HEK293 (cell line): ENCODE data around the gene RHD.
A peak's percentile ranks its signal among the peaks of the same experiment; 100 is the strongest.

Experiments used
- FEZF1 ChIP-seq: fragments of 450-650 bp; formaldehyde crosslinking; IDR thresholded peaks from 2 replicates; pipeline ENCODE4 v1.5.1; 2016; ENCODE audit warnings: missing biosample characterization, missing genetic modification characterization
- KLF16 ChIP-seq: fragments of 450-650 bp; formaldehyde crosslinking; IDR thresholded peaks from 2 replicates; pipeline ENCODE4 v1.5.1; 2017; ENCODE audit warnings: missing biosample characterization, missing genetic modification characterization
- KLF17 ChIP-seq: fragments of 450-650 bp; formaldehyde crosslinking; IDR thresholded peaks from 2 replicates; pipeline ENCODE4 v1.5.1; 2016; ENCODE audit warnings: missing biosample characterization, missing genetic modification characterization
- PRDM1 ChIP-seq: fragments of 450-650 bp; formaldehyde crosslinking; IDR thresholded peaks from 2 replicates; pipeline ENCODE4; 2016; ENCODE audit warnings: missing biosample characterization, missing genetic modification characterization
- PRDM4 ChIP-seq: fragments of 450-650 bp; formaldehyde crosslinking; IDR thresholded peaks from 2 replicates; pipeline ENCODE4 v1.5.1; 2017; ENCODE audit warnings: missing biosample characterization, missing genetic modification characterization
- SCRT2 ChIP-seq: fragments of 450-650 bp; formaldehyde crosslinking; IDR thresholded peaks from 2 replicates; pipeline ENCODE4 v1.5.1; 2016; ENCODE audit warnings: missing biosample characterization, missing genetic modification characterization
- SP3 ChIP-seq: fragments of 450-650 bp; formaldehyde crosslinking; IDR thresholded peaks from 2 replicates; pipeline ENCODE4 v1.5.1; 2016; ENCODE audit warnings: missing biosample characterization, missing genetic modification characterization
- SP7 ChIP-seq: fragments of 450-650 bp; formaldehyde crosslinking; IDR thresholded peaks from 2 replicates; pipeline ENCODE4 v1.5.1; 2016; ENCODE audit warnings: missing biosample characterization, missing genetic modification characterization
- TCF7L2 ChIP-seq: IDR thresholded peaks from 2 replicates; pipeline ENCODE4 v1.6.1; 2011; ENCODE audit warnings: low read depth, mild to moderate bottlenecking, inconsistent platforms, low read length, moderate library complexity, borderline replicate concordance
- YY2 ChIP-seq: fragments of 450-650 bp; formaldehyde crosslinking; IDR thresholded peaks from 2 replicates; pipeline ENCODE4 v1.5.1; 2016; ENCODE audit warnings: missing biosample characterization, missing genetic modification characterization
- ZBTB1 ChIP-seq: fragments of 450-650 bp; formaldehyde crosslinking; IDR thresholded peaks from 2 replicates; pipeline ENCODE4 v1.5.1; 2016; ENCODE audit warnings: missing biosample characterization, missing genetic modification characterization
- ZBTB11 ChIP-seq: fragments of 450-650 bp; formaldehyde crosslinking; conservative IDR thresholded peaks from 2 replicates; pipeline ENCODE4 v1.5.1; 2016; ENCODE audit warnings: low read depth, missing biosample characterization, missing genetic modification characterization
- ZBTB48 ChIP-seq: fragments of 450-650 bp; formaldehyde crosslinking; IDR thresholded peaks from 2 replicates; pipeline ENCODE4 v1.5.1; 2016; ENCODE audit warnings: missing biosample characterization, missing genetic modification characterization
- ZNF132 ChIP-seq: fragments of 450-650 bp; formaldehyde crosslinking; IDR thresholded peaks from 2 replicates; pipeline ENCODE4 v1.5.1; 2017; ENCODE audit warnings: missing biosample characterization, missing genetic modification characterization, borderline replicate concordance
- ZNF18 ChIP-seq: fragments of 450-650 bp; formaldehyde crosslinking; IDR thresholded peaks from 2 replicates; pipeline ENCODE4 v1.5.1; 2016; ENCODE audit warnings: missing biosample characterization, missing genetic modification characterization
- ZNF184 ChIP-seq: fragments of 450-650 bp; IDR thresholded peaks from 2 replicates; pipeline ENCODE4 v1.5.1; 2018; ENCODE audit warnings: missing biosample characterization, mild to moderate bottlenecking, missing genetic modification characterization
- ZNF19 ChIP-seq: fragments of 450-650 bp; formaldehyde crosslinking; IDR thresholded peaks from 2 replicates; pipeline ENCODE4; 2016; ENCODE audit warnings: missing biosample characterization, missing genetic modification characterization, low read depth
- ZNF2 ChIP-seq: fragments of 450-650 bp; formaldehyde crosslinking; IDR thresholded peaks from 2 replicates; pipeline ENCODE4 v1.5.1; 2016; ENCODE audit warnings: missing biosample characterization, missing genetic modification characterization
- ZNF211 ChIP-seq: fragments of 450-650 bp; formaldehyde crosslinking; IDR thresholded peaks from 2 replicates; pipeline ENCODE4 v1.5.1; 2016; ENCODE audit warnings: low read depth, missing biosample characterization, missing genetic modification characterization
- ZNF221 ChIP-seq: fragments of 450-650 bp; formaldehyde crosslinking; IDR thresholded peaks from 2 replicates; pipeline ENCODE4 v1.5.1; 2017; ENCODE audit warnings: missing biosample characterization, missing genetic modification characterization, borderline replicate concordance
- ZNF239 ChIP-seq: fragments of 450-650 bp; formaldehyde crosslinking; IDR thresholded peaks from 2 replicates; pipeline ENCODE4 v1.5.1; 2016; ENCODE audit warnings: missing biosample characterization, missing genetic modification characterization
- ZNF341 ChIP-seq: fragments of 450-650 bp; formaldehyde crosslinking; IDR thresholded peaks from 2 replicates; pipeline ENCODE4; 2016; ENCODE audit warnings: low read depth, missing biosample characterization, missing genetic modification characterization
- ZNF362 ChIP-seq: fragments of 450-650 bp; formaldehyde crosslinking; IDR thresholded peaks from 2 replicates; pipeline ENCODE4 v1.5.1; 2016; ENCODE audit warnings: missing biosample characterization, missing genetic modification characterization
- ZNF366 ChIP-seq: fragments of 450-650 bp; formaldehyde crosslinking; conservative IDR thresholded peaks from 2 replicates; pipeline ENCODE4 v1.5.1; 2016; ENCODE audit warnings: missing biosample characterization, missing genetic modification characterization
- ZNF391 ChIP-seq: fragments of 450-650 bp; formaldehyde crosslinking; IDR thresholded peaks from 2 replicates; pipeline ENCODE4 v1.5.1; 2016; ENCODE audit warnings: low read depth, missing biosample characterization, missing genetic modification characterization, borderline replicate concordance
- ZNF394 ChIP-seq: fragments of 450-650 bp; formaldehyde crosslinking; IDR thresholded peaks from 2 replicates; pipeline ENCODE4 v1.5.1; 2016; ENCODE audit warnings: missing biosample characterization, missing genetic modification characterization, mild to moderate bottlenecking, moderate library complexity, borderline replicate concordance
- ZNF510 ChIP-seq: fragments of 450-650 bp; formaldehyde crosslinking; IDR thresholded peaks from 2 replicates; pipeline ENCODE4 v1.5.1; 2018; ENCODE audit warnings: mild to moderate bottlenecking, missing genetic modification characterization, missing biosample characterization; ENCODE audit not compliant: insufficient replicate concordance
- ZNF600 ChIP-seq: fragments of 450-650 bp; formaldehyde crosslinking; IDR thresholded peaks from 2 replicates; pipeline ENCODE4 v1.5.1; 2016; ENCODE audit warnings: missing biosample characterization, missing genetic modification characterization
- ZNF610 ChIP-seq: fragments of 450-650 bp; formaldehyde crosslinking; IDR thresholded peaks from 2 replicates; pipeline ENCODE4 v1.5.1; 2016; ENCODE audit warnings: missing biosample characterization, missing genetic modification characterization, borderline replicate concordance
- ZNF670 ChIP-seq: fragments of 450-650 bp; formaldehyde crosslinking; IDR thresholded peaks from 2 replicates; pipeline ENCODE4 v1.5.1; 2016; ENCODE audit warnings: missing biosample characterization, missing genetic modification characterization, low read depth

RHD gene

GRCh38 chr1:25232027-25232865 lies 40.1 kb upstream of the RHD start, which contains the start of gene SYF2 (continued):
- TF ChIP-seq ZNF362 (tag by site-specific recombination) (no peak), TCF7L2 (no peak), ZNF19 (tag by site-specific recombination) (no peak), KLF17 (0 out of 2 replicates have a peak, but pooled peaks have one; percentile 23), ZNF239 (tag by site-specific recombination) (no peak), ZNF610 (no peak), ZBTB48 (tag by site-specific recombination) (no peak), ZNF184 (tag by site-specific recombination) (no peak), ZNF670 (no peak), ZNF510 (tag by site-specific recombination) (no peak), ZBTB1 (tag by site-specific recombination) (no peak), ZBTB11 (tag by site-specific recombination) (peak; percentile 95), PRDM4 (tag by site-specific recombination) (peak; percentile 80), SP7 (no peak; the same call in none of the 2 replicates), ZNF366 (tag by site-specific recombination) (no peak), SP3 (tag by site-specific recombination) (peak; percentile 55), ZNF221 (tag by site-specific recombination) (no peak), ZNF391 (tag by site-specific recombination) (peak; percentile 50; the same call in 1 of the 2 replicates), SCRT2 (tag by site-specific recombination) (no peak), ZNF600 (no peak), PRDM1 (tag by site-specific recombination) (no peak), ZNF341 (tag by site-specific recombination) (no peak; the same call in none of the 2 replicates), ZNF211 (tag by site-specific recombination) (no peak), YY2 (tag by site-specific recombination) (peak; percentile 86; the same call in 1 of the 2 replicates), ZNF18 (tag by site-specific recombination) (no peak), ZNF132 (tag by site-specific recombination) (no peak), FEZF1 (no peak), ZNF394 (tag by site-specific recombination) (no peak; the same call in 1 of the 2 replicates), KLF16 (tag by site-specific recombination) (0 out of 2 replicates have a peak, but pooled peaks have one; percentile 39), ZNF2 (tag by site-specific recombination) (0 out of 2 replicates have a peak, but pooled peaks have one; percentile 39)
